Panc1 (cell line): ENCODE data around the gene MFN1.

Source experiments
- CTCF ChIP-seq: fragments of 450-650 bp; IDR thresholded peaks from 2 replicates; pipeline ENCODE4 v1.5.1; 2017; ENCODE audit warnings: mild to moderate bottlenecking
- POLR2AphosphoS5 ChIP-seq: IDR thresholded peaks from 2 replicates; pipeline ENCODE4 v1.6.1; 2012; ENCODE audit warnings: mild to moderate bottlenecking, low read depth, low read length, moderate library complexity

DNA sequence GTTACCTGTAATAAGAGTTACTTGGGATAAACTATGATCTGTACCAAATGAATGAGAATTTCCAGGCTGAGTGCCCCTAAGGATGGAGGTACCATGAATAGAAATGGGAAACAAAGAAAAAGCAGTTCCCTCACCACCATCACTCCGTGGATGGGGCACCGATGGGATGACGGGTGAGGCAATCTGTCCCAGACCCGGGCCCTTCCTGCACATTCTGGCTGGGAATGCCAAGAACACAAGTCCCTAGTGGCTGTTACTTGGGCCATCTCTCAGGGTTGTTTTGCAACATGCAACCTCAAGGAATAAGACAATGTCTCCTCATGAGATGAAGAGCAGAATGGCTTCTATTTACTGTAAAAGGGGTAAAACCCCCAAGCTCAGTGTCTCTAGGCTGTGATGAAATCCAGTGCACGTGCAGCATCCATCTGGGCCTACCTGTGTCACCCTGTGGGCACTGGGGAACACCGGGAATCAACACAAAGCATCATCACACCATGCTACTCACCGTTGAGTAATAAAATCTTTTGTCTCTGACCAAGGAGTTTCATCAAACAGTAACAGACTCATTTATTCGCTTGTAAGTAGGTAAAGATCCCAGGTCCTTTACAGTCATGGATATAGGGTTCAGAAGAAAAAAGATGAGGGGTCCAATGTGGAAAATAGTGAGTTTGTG lies 81.5 kb downstream of the MFN1 start:
- TF ChIP-seq CTCF (no peak), POLR2AphosphoS5 (no peak)
